Astrocyte (in vitro differentiated cells and primary cell): Measurements from ENCODE around the gene LRP4. TPM values are rescaled to one million over a fixed set of nuclear protein-coding genes. Genes with fewer than 3 reads are reported as not detected.

Experiments
- DNase-seq: peaks from one replicate; pipeline ENCODE4 v3.0.0-alpha.2; 2010; ENCODE audit warnings: low read depth
- FAIRE-seq: peaks from 2 replicates; lab custom pipeline; 2011; peaks lifted over from hg19 to GRCh38; lab: Jason Lieb, UNC
- H2AFZ ChIP-seq: 2 replicates; pipeline ENCODE4 v1.6.0; 2012; ENCODE audit warnings: low read depth, low read length, inconsistent platforms
- H3K27ac ChIP-seq: 2 replicates; pipeline ENCODE4 v1.5.1; 2011; ENCODE audit warnings: low read depth, low read length, inconsistent platforms
- H3K27me3 ChIP-seq: 2 replicates; pipeline ENCODE4 v1.6.0; 2011; ENCODE audit warnings: low read length, inconsistent platforms; ENCODE audit not compliant: insufficient read depth
- H3K36me3 ChIP-seq: 2 replicates; pipeline ENCODE4 v1.5.1; 2011; ENCODE audit warnings: low read length, inconsistent platforms; ENCODE audit not compliant: insufficient read depth
- H3K4me1 ChIP-seq: 2 replicates; pipeline ENCODE4 v1.5.1; 2011; ENCODE audit warnings: low read length, inconsistent platforms; ENCODE audit not compliant: insufficient read depth
- H3K4me2 ChIP-seq: 2 replicates; pipeline ENCODE4 v1.6.0; 2012; ENCODE audit warnings: low read length, inconsistent platforms
- H3K4me3 ChIP-seq: 2 replicates; pipeline ENCODE4 v1.5.1; 2011; ENCODE audit warnings: low read depth, mild to moderate bottlenecking, low read length, inconsistent platforms; ENCODE audit not compliant: insufficient read depth
- H3K79me2 ChIP-seq: 2 replicates; pipeline ENCODE4 v1.6.0; 2012; ENCODE audit warnings: mild to moderate bottlenecking, low read length, inconsistent platforms; ENCODE audit not compliant: insufficient read depth
- H3K9ac ChIP-seq: 2 replicates; pipeline ENCODE4 v1.6.0; 2012; ENCODE audit warnings: mild to moderate bottlenecking, low read length, inconsistent platforms
- H3K9me3 ChIP-seq: 2 replicates; pipeline ENCODE4 v1.5.1; 2012; ENCODE audit warnings: low read depth, mild to moderate bottlenecking, low read length, inconsistent platforms; ENCODE audit not compliant: insufficient read depth
- H4K20me1 ChIP-seq: 2 replicates; pipeline ENCODE4 v1.6.0; 2012; ENCODE audit warnings: low read length, inconsistent platforms; ENCODE audit not compliant: insufficient read depth
- H3K27ac Mint-ChIP-seq: one replicate; pipeline ENCODE4 v1.8.0; 2021; ENCODE audit warnings: mild to moderate bottlenecking, mixed read lengths; ENCODE audit not compliant: unreplicated experiment
- H3K27me3 Mint-ChIP-seq: one replicate; pipeline ENCODE4 v1.8.0; 2021; ENCODE audit warnings: low read depth, mixed read lengths; ENCODE audit not compliant: unreplicated experiment
- H3K36me3 Mint-ChIP-seq: one replicate; pipeline ENCODE4 v1.8.0; 2021; ENCODE audit warnings: low read depth, mixed read lengths; ENCODE audit not compliant: unreplicated experiment
- H3K4me1 Mint-ChIP-seq: one replicate; pipeline ENCODE4 v1.8.0; 2021; ENCODE audit warnings: low read depth, mixed read lengths; ENCODE audit not compliant: unreplicated experiment
- H3K4me3 Mint-ChIP-seq: one replicate; pipeline ENCODE4 v1.8.0; 2021; ENCODE audit warnings: mild to moderate bottlenecking, moderate library complexity, mixed read lengths; ENCODE audit not compliant: unreplicated experiment
- H3K9me3 Mint-ChIP-seq: one replicate; pipeline ENCODE4 v1.8.0; 2021; ENCODE audit warnings: mild to moderate bottlenecking, mixed read lengths; ENCODE audit not compliant: unreplicated experiment
- EZH2 ChIP-seq: IDR thresholded peaks from 2 replicates; pipeline ENCODE4 v1.6.1; 2012; ENCODE audit warnings: mild to moderate bottlenecking, low read length, inconsistent platforms; ENCODE audit not compliant: insufficient read depth
- total RNA-seq: library from RNA; stranded (reverse); gene quantifications from 2 replicates; pipeline ENCODE4 v1.2.1, GENCODE V29; 2021
- TF ChIP-seq, protein P1 (sequence below): IDR thresholded peaks from 2 replicates; pipeline ENCODE4 v1.5.1; 2011; ENCODE audit warnings: low read depth, mild to moderate bottlenecking, inconsistent platforms, low read length, moderate library complexity; ENCODE audit not compliant: insufficient read depth

Gene LRP4
- total RNA-seq, 1 donor from 2014 or later: 19.0 TPM

DNA sequence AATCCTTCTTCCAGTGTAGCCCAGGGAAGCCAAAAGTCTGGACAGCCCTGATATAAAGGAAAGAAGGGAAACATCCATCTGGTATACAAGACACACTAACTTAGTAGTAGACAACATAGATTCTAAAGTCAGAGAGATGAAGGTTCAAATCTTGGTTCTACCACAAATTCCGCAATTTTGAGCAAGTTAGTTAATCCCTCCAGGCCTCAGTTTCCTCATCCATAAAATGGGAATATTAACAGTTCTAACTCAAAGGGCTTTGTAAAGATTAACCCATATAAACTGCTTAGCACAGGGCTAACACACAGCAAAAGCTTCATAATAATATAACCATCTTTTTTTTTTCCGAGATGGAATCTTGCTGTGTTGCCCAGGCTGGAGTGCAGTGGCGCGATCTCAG lies 10.7 kb downstream of the LRP4 start:
- Histone ChIP-seq H3K79me2 (no peaks in the 10 kb centered on the region), H3K4me2 (no peak overlapping the region), H3K36me3 (no peaks in the 10 kb centered on the region), H2AFZ (no peak overlapping the region), H3K4me1 (peaks cover 9% of the 10 kb centered on the region), H3K27me3 (no peaks in the 10 kb centered on the region), H3K4me3 (no peak overlapping the region), H4K20me1 (no peaks in the 10 kb centered on the region), H3K27ac (no peak overlapping the region), H3K9ac (no peak overlapping the region), H3K9me3 (no peaks in the 10 kb centered on the region)
- no peak overlapping the region for H3K27ac Mint-ChIP-seq
- TF ChIP-seq EZH2: no peak
- TF ChIP-seq, protein P1, sequence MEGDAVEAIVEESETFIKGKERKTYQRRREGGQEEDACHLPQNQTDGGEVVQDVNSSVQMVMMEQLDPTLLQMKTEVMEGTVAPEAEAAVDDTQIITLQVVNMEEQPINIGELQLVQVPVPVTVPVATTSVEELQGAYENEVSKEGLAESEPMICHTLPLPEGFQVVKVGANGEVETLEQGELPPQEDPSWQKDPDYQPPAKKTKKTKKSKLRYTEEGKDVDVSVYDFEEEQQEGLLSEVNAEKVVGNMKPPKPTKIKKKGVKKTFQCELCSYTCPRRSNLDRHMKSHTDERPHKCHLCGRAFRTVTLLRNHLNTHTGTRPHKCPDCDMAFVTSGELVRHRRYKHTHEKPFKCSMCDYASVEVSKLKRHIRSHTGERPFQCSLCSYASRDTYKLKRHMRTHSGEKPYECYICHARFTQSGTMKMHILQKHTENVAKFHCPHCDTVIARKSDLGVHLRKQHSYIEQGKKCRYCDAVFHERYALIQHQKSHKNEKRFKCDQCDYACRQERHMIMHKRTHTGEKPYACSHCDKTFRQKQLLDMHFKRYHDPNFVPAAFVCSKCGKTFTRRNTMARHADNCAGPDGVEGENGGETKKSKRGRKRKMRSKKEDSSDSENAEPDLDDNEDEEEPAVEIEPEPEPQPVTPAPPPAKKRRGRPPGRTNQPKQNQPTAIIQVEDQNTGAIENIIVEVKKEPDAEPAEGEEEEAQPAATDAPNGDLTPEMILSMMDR: no peak
- peaks cover 1% of the 10 kb centered on the region for H3K36me3 Mint-ChIP-seq
- no peak for DNase-seq
- H3K27me3 Mint-ChIP-seq: no peaks in the 10 kb centered on the region
- H3K4me3 Mint-ChIP-seq: no peak overlapping the region
- peaks cover 13% of the 10 kb centered on the region for H3K4me1 Mint-ChIP-seq
- no peaks in the 10 kb centered on the region for H3K9me3 Mint-ChIP-seq
- FAIRE-seq: no peak

DNA sequence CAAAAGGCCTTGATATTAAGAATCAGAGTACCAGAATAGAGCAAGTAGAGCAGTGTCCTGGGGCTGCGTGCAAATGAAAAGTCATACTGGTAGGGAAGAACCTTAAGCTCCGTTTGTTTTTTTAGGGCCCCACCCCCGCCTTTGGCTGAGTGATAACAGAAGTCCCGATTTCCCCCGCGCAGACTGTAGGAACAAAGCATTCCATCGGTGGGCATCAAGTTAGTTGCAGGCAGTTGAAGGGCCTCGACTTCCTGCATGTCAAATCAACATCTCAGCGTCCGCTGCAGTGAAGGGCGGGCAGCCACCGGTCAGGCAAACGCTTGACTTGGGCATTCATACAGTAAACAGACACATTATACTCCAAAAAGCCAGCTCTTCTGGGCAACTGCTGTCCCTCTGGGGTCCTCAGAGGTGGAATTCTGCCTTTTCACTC lies 11.7 kb downstream of the LRP4 start:
- peak overlapping the region; percentile 66 for H2AFZ ChIP-seq
- no peaks in the 10 kb centered on the region for H3K79me2 ChIP-seq
- no peak for TF ChIP-seq EZH2
- TF ChIP-seq, protein P1: no peak
- no peak overlapping the region for H3K4me3 ChIP-seq
- no peak overlapping the region for H3K9ac ChIP-seq
- Mint-ChIP-seq H3K27ac (peak overlapping the region; percentile 15), H3K4me1 (peaks cover 7% of the 10 kb centered on the region), H3K9me3 (no peaks in the 10 kb centered on the region), H3K4me3 (peak overlapping the region; percentile 50), H3K36me3 (peaks cover 1% of the 10 kb centered on the region), H3K27me3 (no peaks in the 10 kb centered on the region)
- H3K9me3 ChIP-seq: no peaks in the 10 kb centered on the region
- FAIRE-seq: no peak
- H3K4me2 ChIP-seq: peak overlapping the region; percentile 51
- no peaks in the 10 kb centered on the region for H3K27me3 ChIP-seq
- no peaks in the 10 kb centered on the region for H3K36me3 ChIP-seq
- no peaks in the 10 kb centered on the region for H4K20me1 ChIP-seq
- peak; percentile 20 for DNase-seq
- H3K27ac ChIP-seq: no peak overlapping the region
- H3K4me1 ChIP-seq: peaks cover 3% of the 10 kb centered on the region

DNA sequence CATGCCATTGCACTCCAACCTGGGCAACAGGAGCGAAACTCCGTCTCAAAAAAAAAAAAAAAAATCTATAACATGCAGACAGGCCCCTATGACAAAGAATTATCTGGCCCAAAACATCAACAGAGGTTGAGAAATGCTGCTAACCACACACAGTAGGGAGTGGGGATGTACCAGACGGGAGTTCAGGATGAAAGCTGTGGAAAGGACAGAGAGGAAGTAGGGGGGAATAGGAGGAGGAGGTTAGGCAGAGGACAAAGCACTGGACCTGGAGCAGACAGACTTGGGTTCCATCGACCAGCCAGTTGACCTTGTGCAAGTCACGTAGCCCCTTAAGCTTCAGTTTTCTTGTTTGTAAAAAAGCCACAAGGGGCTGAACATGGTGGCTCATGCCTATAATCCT lies 12.5 kb downstream of the LRP4 start:
- no peak for FAIRE-seq
- no peak for DNase-seq
- Mint-ChIP-seq H3K27me3 (no peaks in the 10 kb centered on the region), H3K4me3 (no peak overlapping the region), H3K4me1 (peaks cover 7% of the 10 kb centered on the region), H3K27ac (no peak overlapping the region), H3K9me3 (no peaks in the 10 kb centered on the region), H3K36me3 (peaks cover 1% of the 10 kb centered on the region)
- no peaks in the 10 kb centered on the region for H3K9me3 ChIP-seq
- peaks cover 3% of the 10 kb centered on the region for H3K4me1 ChIP-seq
- TF ChIP-seq, protein P1: no peak
- no peak for TF ChIP-seq EZH2
- H3K4me2 ChIP-seq: peak overlapping the region; percentile 51
- no peaks in the 10 kb centered on the region for H3K36me3 ChIP-seq
- no peak overlapping the region for H3K9ac ChIP-seq
- H3K4me3 ChIP-seq: no peak overlapping the region
- H4K20me1 ChIP-seq: no peaks in the 10 kb centered on the region
- H3K27me3 ChIP-seq: no peaks in the 10 kb centered on the region
- no peak overlapping the region for H2AFZ ChIP-seq
- no peak overlapping the region for H3K27ac ChIP-seq
- H3K79me2 ChIP-seq: no peaks in the 10 kb centered on the region
